OCI-LY1 (cell line): ENCODE results near the gene ABCF3.

ENCODE experiments used
- H2AFZ ChIP-seq: fragments of 200-600 bp; sonication (generic), shearing (Covaris generic); 2 replicates; pipeline ENCODE4 v1.6.0; 2014; ENCODE audit warnings: antibody characterized with exemption, mild to moderate bottlenecking, low read length
- H3F3A ChIP-seq: fragments of 200-600 bp; sonication (generic), shearing (Covaris generic); 2 replicates; pipeline ENCODE4 v1.6.0; 2014; ENCODE audit warnings: mild to moderate bottlenecking, antibody characterized with exemption, low read length, moderate library complexity; ENCODE audit not compliant: insufficient read depth
- H3K27ac ChIP-seq: fragments of 200-600 bp; sonication (generic); 2 replicates; pipeline ENCODE4 v1.5.1; 2014; ENCODE audit warnings: low read length, mixed run types, mild to moderate bottlenecking, low read depth; ENCODE audit not compliant: poor library complexity, severe bottlenecking
- H3K27me3 ChIP-seq: fragments of 200-600 bp; sonication (generic); 2 replicates; pipeline ENCODE4 v1.6.0; 2014; ENCODE audit warnings: antibody characterized with exemption, mild to moderate bottlenecking, low read length, moderate library complexity; ENCODE audit not compliant: insufficient read depth
- H3K36me3 ChIP-seq: fragments of 200-600 bp; sonication (generic); 2 replicates; pipeline ENCODE4 v1.6.1; 2014; ENCODE audit warnings: mild to moderate bottlenecking, antibody characterized with exemption, low read length, moderate library complexity, mixed read lengths; ENCODE audit not compliant: insufficient read depth
- H3K4me1 ChIP-seq: fragments of 200-600 bp; sonication (generic); 2 replicates; pipeline ENCODE4 v1.5.1; 2014; ENCODE audit warnings: mild to moderate bottlenecking, low read length, moderate library complexity; ENCODE audit not compliant: insufficient read depth, severe bottlenecking
- H3K4me2 ChIP-seq: fragments of 200-600 bp; sonication (generic), shearing (Covaris generic); 2 replicates; pipeline ENCODE4 v1.6.1; 2014; ENCODE audit warnings: low read length
- H3K4me3 ChIP-seq: fragments of 200-600 bp; sonication (generic); 2 replicates; pipeline ENCODE4 v1.5.1; 2014; ENCODE audit warnings: low read length, low read depth, mild to moderate bottlenecking, mixed read lengths; ENCODE audit not compliant: poor library complexity, severe bottlenecking
- H3K79me2 ChIP-seq: fragments of 200-600 bp; shearing (Covaris generic); 2 replicates; pipeline ENCODE4 v1.6.1; 2016; ENCODE audit warnings: mixed run types, low read length, mixed read lengths; ENCODE audit not compliant: insufficient read depth
- H3K9ac ChIP-seq: fragments of 200-600 bp; sonication (generic), shearing (Covaris generic); 2 replicates; pipeline ENCODE4 v1.6.1; 2014; ENCODE audit warnings: mild to moderate bottlenecking, low read length, mixed read lengths
- H3K9me2 ChIP-seq: fragments of 200-600 bp; sonication (generic), shearing (Covaris generic); 2 replicates; pipeline ENCODE4 v1.6.1; 2014; ENCODE audit warnings: low read depth, mild to moderate bottlenecking, low read length, mixed read lengths
- H3K9me3 ChIP-seq: fragments of 200-600 bp; shearing (Covaris generic); 2 replicates; pipeline ENCODE4 v1.6.1; 2014; ENCODE audit warnings: low read length, mixed read lengths
- H4K20me1 ChIP-seq: fragments of 200-600 bp; sonication (generic), shearing (Covaris generic); 2 replicates; pipeline ENCODE4 v1.6.0; 2016; ENCODE audit warnings: mild to moderate bottlenecking, low read length; ENCODE audit not compliant: insufficient read depth
- CTCF ChIP-seq: fragments of 200-600 bp; sonication (generic), shearing (Covaris generic); IDR thresholded peaks from 2 replicates; pipeline ENCODE4 v1.5.1; 2017; ENCODE audit warnings: mild to moderate bottlenecking, antibody characterized with exemption, low read length, moderate library complexity, mixed read lengths
- EZH2 ChIP-seq: fragments of 200-600 bp; sonication (generic), shearing (Covaris generic); IDR thresholded peaks from 2 replicates; pipeline ENCODE4 v1.8.0; 2017; ENCODE audit warnings: borderline replicate concordance, mixed run types, mild to moderate bottlenecking, antibody characterized with exemption, low read length, moderate library complexity, mixed read lengths

ABCF3 gene

DNA sequence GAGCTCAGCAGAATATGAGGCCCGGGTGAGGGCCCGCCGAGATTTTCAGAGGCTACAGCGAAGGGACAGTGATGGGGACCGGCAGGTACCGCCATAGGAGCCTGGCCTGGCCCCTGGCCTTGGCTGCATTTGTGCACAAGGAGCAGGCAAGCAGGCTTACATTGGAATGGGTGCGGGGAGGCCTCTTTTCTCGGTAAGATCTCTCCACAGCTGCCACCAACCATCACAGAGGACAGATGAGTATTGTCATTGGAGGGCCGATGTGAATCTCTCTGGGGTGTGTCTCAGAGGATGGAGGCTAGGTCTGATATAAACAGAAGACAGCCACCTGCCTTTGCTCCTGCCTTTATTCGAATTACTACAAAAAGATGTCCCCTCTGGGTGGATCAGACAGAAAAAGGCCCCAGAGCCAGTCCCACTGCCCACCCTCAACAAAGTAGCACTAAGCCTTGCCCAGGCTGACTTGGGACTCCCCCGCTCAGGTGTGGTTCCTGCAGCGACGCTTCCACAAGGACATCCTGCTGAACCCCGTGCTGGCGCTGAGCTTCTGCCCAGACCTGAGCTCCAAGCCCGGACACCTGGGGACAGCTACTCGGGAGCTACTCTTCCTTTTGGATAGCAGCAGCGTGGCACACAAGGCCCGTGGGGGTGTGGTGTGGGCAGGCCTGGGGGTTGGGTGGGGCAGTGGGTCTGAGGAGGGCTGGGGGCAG, 48.8 kb downstream of the ABCF3 start:
- Histone ChIP-seq H3K9me2 (no peaks in the 10 kb centered on the region), H3K4me2 (no peak overlapping the region), H3K27me3 (peaks cover 9% of the 10 kb centered on the region), H3K9me3 (no peaks in the 10 kb centered on the region), H2AFZ (no peak overlapping the region), H3K79me2 (no peaks in the 10 kb centered on the region), H4K20me1 (no peaks in the 10 kb centered on the region), H3K36me3 (no peaks in the 10 kb centered on the region), H3F3A (no peaks in the 10 kb centered on the region), H3K27ac (no peak overlapping the region), H3K9ac (no peak overlapping the region), H3K4me3 (no peak overlapping the region), H3K4me1 (peaks cover 4% of the 10 kb centered on the region)
- TF ChIP-seq CTCF (no peak), EZH2 (no peak)

DNA sequence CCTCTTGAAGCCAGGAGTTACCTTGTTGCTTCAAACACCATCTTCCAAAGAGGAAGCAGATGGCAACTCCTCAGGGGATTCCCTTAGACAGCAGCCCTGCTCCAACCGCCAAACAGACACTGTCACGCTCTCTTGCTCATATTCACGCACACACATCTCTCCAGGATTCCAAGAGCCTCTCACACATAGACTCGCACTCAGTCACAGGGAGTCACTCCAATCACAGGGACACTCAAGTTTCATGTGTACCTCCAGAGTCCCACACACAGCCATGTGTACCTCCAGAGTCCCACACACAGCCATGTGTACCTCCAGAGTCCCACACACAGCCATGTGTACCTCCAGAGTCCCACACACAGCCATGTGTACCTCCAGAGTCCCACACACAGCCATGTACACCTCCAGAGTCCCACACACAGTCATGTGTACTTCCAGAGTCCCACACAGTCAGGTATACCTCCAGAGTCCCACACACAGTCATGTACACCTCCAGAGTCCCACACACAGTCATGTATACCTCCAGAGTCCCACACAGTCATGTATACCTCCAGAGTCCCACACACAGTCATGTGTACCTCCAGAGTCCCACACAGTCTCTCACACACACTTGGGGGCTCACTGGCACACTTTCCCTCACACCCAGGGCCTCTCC, 49.5 kb downstream of the ABCF3 start:
- no peaks in the 10 kb centered on the region for H3K36me3 ChIP-seq
- H3F3A ChIP-seq: no peaks in the 10 kb centered on the region
- no peak overlapping the region for H3K9ac ChIP-seq
- H3K9me3 ChIP-seq: no peaks in the 10 kb centered on the region
- H3K4me3 ChIP-seq: no peak overlapping the region
- no peaks in the 10 kb centered on the region for H3K4me1 ChIP-seq
- H3K27ac ChIP-seq: no peak overlapping the region
- no peaks in the 10 kb centered on the region for H3K9me2 ChIP-seq
- no peak overlapping the region for H3K4me2 ChIP-seq
- H2AFZ ChIP-seq: no peak overlapping the region
- H3K27me3 ChIP-seq: peaks cover 9% of the 10 kb centered on the region
- H4K20me1 ChIP-seq: no peaks in the 10 kb centered on the region
- no peaks in the 10 kb centered on the region for H3K79me2 ChIP-seq
- TF ChIP-seq EZH2: no peak

- Histone ChIP-seq H3K36me3 (no peaks in the 10 kb centered on the region), H4K20me1 (no peaks in the 10 kb centered on the region), H3K4me2 (no peak overlapping the region), H3K4me1 (no peaks in the 10 kb centered on the region), H2AFZ (no peak overlapping the region), H3K9me3 (no peaks in the 10 kb centered on the region), H3K4me3 (no peak overlapping the region), H3K9me2 (no peaks in the 10 kb centered on the region), H3K79me2 (no peaks in the 10 kb centered on the region), H3F3A (no peaks in the 10 kb centered on the region), H3K27me3 (peaks cover 9% of the 10 kb centered on the region), H3K27ac (no peak overlapping the region), H3K9ac (no peak overlapping the region)
- no peak for TF ChIP-seq CTCF
- TF ChIP-seq EZH2: no peak
Measured at GRCh38 chr3:184236033-184236410, 50.0 kb downstream of the ABCF3 start.
